ENCODE data around the gene LBHD2. TPM values are rescaled to one million over a fixed set of nuclear protein-coding genes. Genes with fewer than 3 reads are reported as not detected.

LBHD2 gene
- polyA plus RNA-seq, 1 donor from 2014 or later = not detected

DNA sequence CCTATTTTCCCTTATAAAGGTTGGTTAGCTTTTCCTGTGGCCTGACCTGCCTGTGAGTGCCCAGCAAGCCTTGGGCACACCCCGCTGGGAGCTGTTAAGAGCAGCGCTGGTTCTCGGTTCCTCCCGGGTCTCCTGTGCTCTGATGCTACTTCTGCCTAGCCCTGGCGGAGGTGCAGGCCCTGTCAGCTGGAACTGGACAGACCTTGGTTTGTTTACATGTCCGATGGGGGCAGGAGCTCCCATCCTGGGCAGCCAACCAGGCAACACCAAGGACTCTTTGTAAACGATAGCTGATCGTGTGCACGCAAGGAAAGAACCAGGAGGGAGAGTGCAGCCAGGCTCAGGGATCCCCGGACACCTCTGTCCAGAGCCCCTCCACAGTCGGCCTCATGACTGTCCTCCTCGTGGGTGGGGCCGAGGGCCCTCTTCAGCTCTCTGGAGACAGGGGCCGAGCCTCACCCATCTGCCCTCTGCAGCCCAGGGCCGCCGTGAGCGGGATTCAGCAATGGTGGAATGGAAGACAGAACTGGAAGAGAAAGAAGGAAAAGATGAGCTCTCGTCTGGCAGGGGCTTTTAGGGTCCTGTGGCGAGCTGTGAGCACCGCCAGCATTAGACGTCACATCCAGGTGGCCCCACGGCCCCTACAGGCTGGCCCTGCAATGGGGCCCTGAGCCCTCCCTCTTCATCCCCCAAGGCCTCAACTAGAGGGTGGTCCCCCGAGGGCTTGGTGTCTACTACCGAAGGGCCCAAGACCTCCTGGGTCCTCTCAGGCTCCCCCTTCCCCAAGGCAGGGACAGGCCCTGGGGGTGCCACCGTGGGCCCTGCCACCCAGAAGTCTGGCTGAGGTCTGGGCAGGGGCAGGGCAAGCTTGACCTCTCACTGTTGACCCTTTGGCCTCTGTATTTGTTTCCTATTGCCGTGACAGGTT, 51.6 kb downstream of the LBHD2 start:
- H3K9me3 ChIP-seq (ENCODE audit: low read length) = no peaks in the 10 kb centered on the region
- H3K9ac ChIP-seq (ENCODE audit: low read length) = no peak overlapping the region
- no peaks in the 10 kb centered on the region for H3K27me3 ChIP-seq (ENCODE audit: insufficient read depth, low read depth, low read length)
- no peak overlapping the region for H3K4me2 ChIP-seq (ENCODE audit: low read length)
- H3F3A ChIP-seq (ENCODE audit: insufficient read depth, low read length, poor library complexity, severe bottlenecking) = no peaks in the 10 kb centered on the region
- H3K36me3 ChIP-seq (ENCODE audit: insufficient read depth, low read length) = no peaks in the 10 kb centered on the region
- no peak for TF ChIP-seq EP300 (conservative IDR thresholded peaks at IDR 0.05; ENCODE audit: poor library complexity, severe bottlenecking)
- no peaks in the 10 kb centered on the region for H4K20me1 ChIP-seq (ENCODE audit: insufficient read depth)
- no peak overlapping the region for H2AFZ ChIP-seq (ENCODE audit: low read depth, low read length)
- no peak overlapping the region for H3K4me3 ChIP-seq (ENCODE audit: low read length)
- H3K27ac ChIP-seq (ENCODE audit: low read length) = no peak overlapping the region
- H3K79me2 ChIP-seq (replicated peaks; ENCODE audit: insufficient read depth, low read length) = no peaks in the 10 kb centered on the region
- no peaks in the 10 kb centered on the region for H3K9me2 ChIP-seq (ENCODE audit: insufficient read depth, low read length)

DNA sequence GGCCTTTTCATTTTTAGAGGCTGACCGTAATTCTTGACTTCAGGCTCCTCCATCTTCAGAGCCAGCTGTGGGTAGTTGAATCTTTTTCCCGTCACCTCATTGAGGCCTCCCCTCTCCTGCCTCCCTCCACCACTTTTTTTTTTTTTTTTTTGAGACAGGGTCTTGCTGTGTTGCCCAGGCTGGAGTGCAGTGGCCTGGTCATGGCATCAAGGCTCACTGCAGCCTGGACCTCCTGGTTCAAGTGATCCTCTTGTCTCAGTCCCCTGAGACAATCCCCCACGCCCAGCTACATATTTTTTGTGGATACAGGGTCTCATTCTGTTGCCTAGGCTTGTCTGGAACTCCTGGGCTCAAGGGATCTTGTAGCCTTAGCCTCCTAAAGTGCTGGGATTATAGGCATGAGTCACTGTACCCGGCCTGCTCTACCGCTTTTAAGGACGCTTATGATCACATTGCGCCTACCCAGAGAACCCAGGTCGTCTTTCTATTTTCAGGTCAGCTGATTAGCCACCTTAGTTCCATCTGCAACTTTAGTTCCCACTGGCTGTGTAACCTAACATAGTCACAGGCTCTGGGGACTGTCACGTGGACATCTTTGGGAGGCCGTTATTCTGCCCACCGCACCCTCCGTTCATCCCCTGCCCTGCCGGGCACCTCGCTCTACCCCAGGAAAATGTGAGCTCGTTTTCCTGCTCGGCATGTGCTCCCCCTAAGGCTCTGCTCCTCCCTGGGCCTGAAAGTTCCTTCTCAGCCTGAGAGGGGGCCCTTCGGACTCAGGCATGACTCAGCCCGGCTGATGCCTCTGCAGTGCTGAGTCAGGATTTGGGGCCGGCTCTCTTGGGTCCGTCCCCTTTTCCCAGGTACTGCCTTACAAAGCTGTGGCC, 52.6 kb downstream of the LBHD2 start:
- H3K9ac ChIP-seq (ENCODE audit: low read length) = no peak overlapping the region
- H3K9me3 ChIP-seq (ENCODE audit: low read length) = no peaks in the 10 kb centered on the region
- H3K9me2 ChIP-seq (ENCODE audit: insufficient read depth, low read length) = no peaks in the 10 kb centered on the region
- H2AFZ ChIP-seq (ENCODE audit: low read depth, low read length) = no peak overlapping the region
- H3K27me3 ChIP-seq (ENCODE audit: insufficient read depth, low read depth, low read length) = no peaks in the 10 kb centered on the region
- no peak overlapping the region for H3K4me3 ChIP-seq (ENCODE audit: low read length)
- no peaks in the 10 kb centered on the region for H3K36me3 ChIP-seq (ENCODE audit: insufficient read depth, low read length)
- no peaks in the 10 kb centered on the region for H3F3A ChIP-seq (ENCODE audit: insufficient read depth, low read length, poor library complexity, severe bottlenecking)
- TF ChIP-seq POLR2AphosphoS5 (IDR thresholded peaks at IDR 0.05) = no peak
- TF ChIP-seq, protein P1, sequence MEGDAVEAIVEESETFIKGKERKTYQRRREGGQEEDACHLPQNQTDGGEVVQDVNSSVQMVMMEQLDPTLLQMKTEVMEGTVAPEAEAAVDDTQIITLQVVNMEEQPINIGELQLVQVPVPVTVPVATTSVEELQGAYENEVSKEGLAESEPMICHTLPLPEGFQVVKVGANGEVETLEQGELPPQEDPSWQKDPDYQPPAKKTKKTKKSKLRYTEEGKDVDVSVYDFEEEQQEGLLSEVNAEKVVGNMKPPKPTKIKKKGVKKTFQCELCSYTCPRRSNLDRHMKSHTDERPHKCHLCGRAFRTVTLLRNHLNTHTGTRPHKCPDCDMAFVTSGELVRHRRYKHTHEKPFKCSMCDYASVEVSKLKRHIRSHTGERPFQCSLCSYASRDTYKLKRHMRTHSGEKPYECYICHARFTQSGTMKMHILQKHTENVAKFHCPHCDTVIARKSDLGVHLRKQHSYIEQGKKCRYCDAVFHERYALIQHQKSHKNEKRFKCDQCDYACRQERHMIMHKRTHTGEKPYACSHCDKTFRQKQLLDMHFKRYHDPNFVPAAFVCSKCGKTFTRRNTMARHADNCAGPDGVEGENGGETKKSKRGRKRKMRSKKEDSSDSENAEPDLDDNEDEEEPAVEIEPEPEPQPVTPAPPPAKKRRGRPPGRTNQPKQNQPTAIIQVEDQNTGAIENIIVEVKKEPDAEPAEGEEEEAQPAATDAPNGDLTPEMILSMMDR (IDR thresholded peaks at IDR 0.05; ENCODE audit: poor library complexity, severe bottlenecking) = no peak
- TF ChIP-seq EZH2 (IDR thresholded peaks at IDR 0.05; ENCODE audit: borderline replicate concordance, insufficient read depth, low read length, poor library complexity, severe bottlenecking) = no peak
- TF ChIP-seq TAF1 (IDR thresholded peaks at IDR 0.05; ENCODE audit: low read depth) = no peak
- H3K79me2 ChIP-seq (replicated peaks; ENCODE audit: insufficient read depth, low read length) = no peaks in the 10 kb centered on the region
- no peak overlapping the region for H3K27ac ChIP-seq (ENCODE audit: low read length)
- no peaks in the 10 kb centered on the region for H4K20me1 ChIP-seq (ENCODE audit: insufficient read depth)
- H3K4me2 ChIP-seq (ENCODE audit: low read length) = no peak overlapping the region

DNA sequence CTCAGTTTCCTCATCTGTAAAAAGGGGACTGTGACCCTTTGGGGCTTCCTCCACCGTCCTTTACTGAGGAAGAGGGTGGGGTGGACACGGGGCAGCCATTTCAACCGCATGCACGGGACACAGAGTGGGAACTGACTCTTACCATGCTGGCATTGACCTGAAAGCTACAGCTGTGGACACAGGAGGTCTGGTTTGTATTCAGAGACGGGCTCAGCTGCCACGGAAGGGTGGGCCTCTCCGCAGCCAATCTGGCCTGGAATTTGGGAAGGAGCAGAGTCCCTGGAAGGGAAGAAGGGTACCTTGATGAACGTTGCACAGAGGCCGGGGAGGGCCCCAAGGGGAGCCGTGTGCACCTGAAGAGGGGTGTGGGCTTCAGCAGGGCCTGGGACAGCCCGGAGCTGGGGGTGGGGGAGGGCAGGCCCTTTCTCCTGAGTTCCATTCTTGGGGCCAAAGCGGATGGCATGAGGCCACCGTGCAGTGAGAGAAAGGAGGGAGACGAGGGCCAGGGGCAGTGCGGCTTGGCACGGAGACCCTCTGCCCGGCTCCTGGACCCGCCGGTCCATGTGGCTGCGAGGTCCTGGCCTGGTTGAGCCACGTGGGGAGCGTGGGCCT, 53.8 kb downstream of the LBHD2 start:
- Histone ChIP-seq H3K4me3 (ENCODE audit: low read length) (no peak overlapping the region), H3K27ac (ENCODE audit: low read length) (no peak overlapping the region), H3F3A (ENCODE audit: insufficient read depth, low read length, poor library complexity, severe bottlenecking) (no peaks in the 10 kb centered on the region), H2AFZ (ENCODE audit: low read depth, low read length) (no peak overlapping the region), H3K9ac (ENCODE audit: low read length) (no peak overlapping the region), H3K36me3 (ENCODE audit: insufficient read depth, low read length) (no peaks in the 10 kb centered on the region), H3K4me2 (ENCODE audit: low read length) (no peak overlapping the region), H4K20me1 (ENCODE audit: insufficient read depth) (no peaks in the 10 kb centered on the region), H3K27me3 (ENCODE audit: insufficient read depth, low read depth, low read length) (no peaks in the 10 kb centered on the region), H3K9me2 (ENCODE audit: insufficient read depth, low read length) (no peaks in the 10 kb centered on the region), H3K9me3 (ENCODE audit: low read length) (no peaks in the 10 kb centered on the region), H3K79me2 (replicated peaks; ENCODE audit: insufficient read depth, low read length) (no peaks in the 10 kb centered on the region)
- TF ChIP-seq EZH2 (IDR thresholded peaks at IDR 0.05; ENCODE audit: borderline replicate concordance, insufficient read depth, low read length, poor library complexity, severe bottlenecking) = no peak
- TF ChIP-seq SMC3 (conservative IDR thresholded peaks at IDR 0.05; ENCODE audit: poor library complexity) = no peak
- TF ChIP-seq MXI1 (conservative IDR thresholded peaks at IDR 0.05; ENCODE audit: poor library complexity, severe bottlenecking) = no peak
- no peak for TF ChIP-seq POLR2AphosphoS5 (IDR thresholded peaks at IDR 0.05)
- no peak for TF ChIP-seq EP300 (conservative IDR thresholded peaks at IDR 0.05; ENCODE audit: poor library complexity, severe bottlenecking)
- TF ChIP-seq, protein P2, sequence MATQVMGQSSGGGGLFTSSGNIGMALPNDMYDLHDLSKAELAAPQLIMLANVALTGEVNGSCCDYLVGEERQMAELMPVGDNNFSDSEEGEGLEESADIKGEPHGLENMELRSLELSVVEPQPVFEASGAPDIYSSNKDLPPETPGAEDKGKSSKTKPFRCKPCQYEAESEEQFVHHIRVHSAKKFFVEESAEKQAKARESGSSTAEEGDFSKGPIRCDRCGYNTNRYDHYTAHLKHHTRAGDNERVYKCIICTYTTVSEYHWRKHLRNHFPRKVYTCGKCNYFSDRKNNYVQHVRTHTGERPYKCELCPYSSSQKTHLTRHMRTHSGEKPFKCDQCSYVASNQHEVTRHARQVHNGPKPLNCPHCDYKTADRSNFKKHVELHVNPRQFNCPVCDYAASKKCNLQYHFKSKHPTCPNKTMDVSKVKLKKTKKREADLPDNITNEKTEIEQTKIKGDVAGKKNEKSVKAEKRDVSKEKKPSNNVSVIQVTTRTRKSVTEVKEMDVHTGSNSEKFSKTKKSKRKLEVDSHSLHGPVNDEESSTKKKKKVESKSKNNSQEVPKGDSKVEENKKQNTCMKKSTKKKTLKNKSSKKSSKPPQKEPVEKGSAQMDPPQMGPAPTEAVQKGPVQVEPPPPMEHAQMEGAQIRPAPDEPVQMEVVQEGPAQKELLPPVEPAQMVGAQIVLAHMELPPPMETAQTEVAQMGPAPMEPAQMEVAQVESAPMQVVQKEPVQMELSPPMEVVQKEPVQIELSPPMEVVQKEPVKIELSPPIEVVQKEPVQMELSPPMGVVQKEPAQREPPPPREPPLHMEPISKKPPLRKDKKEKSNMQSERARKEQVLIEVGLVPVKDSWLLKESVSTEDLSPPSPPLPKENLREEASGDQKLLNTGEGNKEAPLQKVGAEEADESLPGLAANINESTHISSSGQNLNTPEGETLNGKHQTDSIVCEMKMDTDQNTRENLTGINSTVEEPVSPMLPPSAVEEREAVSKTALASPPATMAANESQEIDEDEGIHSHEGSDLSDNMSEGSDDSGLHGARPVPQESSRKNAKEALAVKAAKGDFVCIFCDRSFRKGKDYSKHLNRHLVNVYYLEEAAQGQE (IDR thresholded peaks at IDR 0.05; ENCODE audit: borderline replicate concordance) = no peak
- TF ChIP-seq TAF1 (IDR thresholded peaks at IDR 0.05; ENCODE audit: low read depth) = no peak
- TF ChIP-seq, protein P1 (IDR thresholded peaks at IDR 0.05; ENCODE audit: poor library complexity, severe bottlenecking) = no peak
- TF ChIP-seq RAD21 (conservative IDR thresholded peaks at IDR 0.05) = no peak

Measured in neural cell (in vitro differentiated cells).